ENCODE results near the gene CCDC69.

DNA sequence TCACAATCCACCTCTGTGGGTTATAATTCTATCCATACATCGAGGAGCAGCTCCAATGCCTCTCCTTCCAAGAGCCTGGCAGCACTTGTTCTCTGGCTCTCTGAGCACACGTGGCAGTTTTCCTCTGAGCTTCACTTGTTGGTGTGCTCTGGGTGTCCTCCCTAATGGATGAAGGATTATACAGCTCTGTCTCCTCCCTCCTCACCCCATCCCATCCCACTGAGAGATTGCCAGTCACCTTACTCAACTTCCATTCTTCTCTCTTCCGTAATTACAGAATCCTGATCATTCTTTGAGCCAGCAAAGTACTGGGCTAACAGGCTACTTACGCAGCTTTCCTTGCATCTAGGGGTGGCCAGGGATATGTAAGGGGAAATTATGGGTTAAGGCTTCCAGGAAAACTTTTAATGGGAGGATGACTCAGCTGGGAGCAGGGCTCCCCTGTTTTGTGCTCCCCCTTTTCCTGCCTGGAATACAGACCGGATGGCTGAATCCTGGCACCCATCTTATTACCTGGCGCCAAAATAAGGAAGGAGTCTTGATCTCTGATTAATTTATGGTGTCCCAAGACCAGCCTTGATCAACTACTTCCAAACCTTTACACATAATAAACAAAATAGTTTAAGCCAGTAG lies 6.3 kb upstream of the CCDC69 start:
- TF ChIP-seq, protein P1, sequence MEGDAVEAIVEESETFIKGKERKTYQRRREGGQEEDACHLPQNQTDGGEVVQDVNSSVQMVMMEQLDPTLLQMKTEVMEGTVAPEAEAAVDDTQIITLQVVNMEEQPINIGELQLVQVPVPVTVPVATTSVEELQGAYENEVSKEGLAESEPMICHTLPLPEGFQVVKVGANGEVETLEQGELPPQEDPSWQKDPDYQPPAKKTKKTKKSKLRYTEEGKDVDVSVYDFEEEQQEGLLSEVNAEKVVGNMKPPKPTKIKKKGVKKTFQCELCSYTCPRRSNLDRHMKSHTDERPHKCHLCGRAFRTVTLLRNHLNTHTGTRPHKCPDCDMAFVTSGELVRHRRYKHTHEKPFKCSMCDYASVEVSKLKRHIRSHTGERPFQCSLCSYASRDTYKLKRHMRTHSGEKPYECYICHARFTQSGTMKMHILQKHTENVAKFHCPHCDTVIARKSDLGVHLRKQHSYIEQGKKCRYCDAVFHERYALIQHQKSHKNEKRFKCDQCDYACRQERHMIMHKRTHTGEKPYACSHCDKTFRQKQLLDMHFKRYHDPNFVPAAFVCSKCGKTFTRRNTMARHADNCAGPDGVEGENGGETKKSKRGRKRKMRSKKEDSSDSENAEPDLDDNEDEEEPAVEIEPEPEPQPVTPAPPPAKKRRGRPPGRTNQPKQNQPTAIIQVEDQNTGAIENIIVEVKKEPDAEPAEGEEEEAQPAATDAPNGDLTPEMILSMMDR (IDR thresholded peaks at IDR 0.05), result no peak
- TF ChIP-seq POLR2A (IDR thresholded peaks at IDR 0.05), result no peak

Measured in thyroid gland (tissue), 4 donors.